Right hindlimb (tissue), 1 donor: ENCODE results near the gene MYBL2.
"Not testable (repeated sequence)": the region's sequence is repeated elsewhere in the genome, so short reads cannot be mapped to it uniquely, and the experiment has no call there.

Source experiments
- DNase-seq: peaks from one replicate; pipeline ENCODE4 v3.0.0-alpha.2; 2018

MYBL2 gene

DNA sequence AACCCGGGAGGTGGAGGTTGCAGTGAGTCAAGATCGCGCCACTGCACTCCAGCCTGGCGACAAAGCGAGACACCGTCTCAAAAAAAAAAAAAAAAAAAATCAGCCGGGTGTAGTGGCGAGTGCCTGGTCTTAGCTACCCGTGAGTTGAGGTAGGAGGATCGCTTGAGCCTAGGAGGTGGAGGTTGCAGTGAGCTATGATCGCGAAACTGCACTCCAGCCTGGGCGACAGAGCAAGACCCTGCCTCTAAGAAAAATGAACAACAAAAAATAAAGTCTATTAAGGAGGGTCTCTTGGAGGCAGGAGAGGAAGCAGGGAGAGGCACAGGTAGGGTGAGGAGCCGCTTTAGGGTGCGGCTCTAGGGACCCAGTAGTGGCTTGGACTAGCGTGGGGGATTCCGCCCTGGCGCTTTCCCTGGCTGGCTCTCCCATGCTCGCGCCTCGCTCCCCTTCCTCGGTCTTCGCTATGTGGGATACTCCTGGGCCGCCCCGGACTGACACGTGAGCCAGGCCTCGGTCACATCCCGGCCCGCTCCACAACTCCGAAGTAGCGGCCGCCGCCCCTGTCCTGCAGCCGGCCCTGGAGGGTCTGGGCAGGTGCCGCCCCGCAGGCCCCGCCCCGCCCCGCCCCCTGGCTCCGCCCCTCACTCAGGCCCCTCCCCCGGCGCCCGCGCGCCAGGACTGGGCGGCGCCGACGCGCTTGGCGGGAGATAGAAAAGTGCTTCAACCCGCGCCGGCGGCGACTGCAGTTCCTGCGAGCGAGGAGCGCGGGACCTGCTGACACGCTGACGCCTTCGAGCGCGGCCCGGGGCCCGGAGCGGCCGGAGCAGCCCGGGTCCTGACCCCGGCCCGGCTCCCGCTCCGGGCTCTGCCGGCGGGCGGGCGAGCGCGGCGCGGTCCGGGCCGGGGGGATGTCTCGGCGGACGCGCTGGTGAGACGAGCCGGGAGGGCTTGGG, at the start of gene MYBL2:
MYBL2 (plus strand) TSS at position 739 of the 953 bp plus-strand sequence; CDS start at position 909, 170 bp downstream.
- DNase-seq: peak; percentile 78

DNA sequence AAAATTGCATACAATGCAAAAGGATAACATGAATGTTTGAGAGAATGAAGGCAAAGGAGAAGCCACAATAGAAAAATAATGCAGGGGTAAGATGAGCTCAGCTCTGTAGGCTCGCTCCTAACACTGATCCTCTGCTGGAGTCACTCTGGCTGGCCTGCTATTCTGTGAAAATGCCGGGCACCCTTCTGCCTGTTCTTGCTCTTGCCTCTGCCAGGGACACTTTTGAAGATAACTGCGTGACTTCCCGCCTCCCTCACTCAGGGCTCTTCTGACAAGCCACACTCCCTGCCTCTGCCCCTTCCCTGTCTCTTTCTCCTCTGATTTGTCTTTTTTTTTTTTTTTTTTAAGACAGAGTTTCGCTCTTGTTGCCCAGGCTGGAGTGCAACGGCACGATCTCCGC, 35.3 kb upstream of the MYBL2 start:
- DNase-seq: no peak

DNA sequence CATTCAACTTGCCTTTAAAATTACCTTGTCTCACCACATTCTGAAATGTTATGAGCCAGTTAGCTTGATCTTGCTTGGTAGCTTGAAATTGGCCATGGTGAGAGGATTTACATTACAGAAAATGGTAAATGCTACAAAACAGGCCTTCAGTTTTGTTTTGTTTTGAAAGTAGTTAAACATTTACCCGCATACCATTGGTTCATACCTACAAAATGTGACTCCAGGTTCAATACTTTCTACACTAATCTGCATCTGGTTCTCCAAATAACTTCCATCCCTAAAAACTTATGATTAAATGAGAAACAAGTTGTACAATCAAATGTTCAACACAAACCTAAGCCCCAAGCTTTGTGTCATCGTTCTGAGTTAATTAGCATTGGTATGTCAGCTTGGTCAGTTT, 30.5 kb upstream of the MYBL2 start:
- no peak for DNase-seq

DNA sequence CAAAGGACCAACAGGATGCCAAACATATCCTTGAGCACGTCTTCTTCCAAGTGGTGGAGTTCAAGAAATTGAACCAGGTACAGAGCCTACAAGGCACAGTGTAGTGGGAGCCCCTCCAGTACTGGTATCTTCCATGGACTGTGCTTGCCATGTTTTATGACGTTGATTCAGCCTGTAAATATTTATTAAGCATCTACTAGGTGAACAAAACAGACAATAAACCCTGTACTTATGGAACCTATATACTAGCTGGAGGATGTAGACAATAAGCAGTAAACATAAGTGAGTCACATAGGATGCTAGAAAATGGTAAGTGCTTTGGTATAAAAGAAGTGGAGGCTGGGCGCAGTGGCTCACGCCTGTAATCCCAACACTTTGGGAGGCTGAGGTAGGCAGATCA, 24.4 kb upstream of the MYBL2 start:
- DNase-seq: no peak

DNA sequence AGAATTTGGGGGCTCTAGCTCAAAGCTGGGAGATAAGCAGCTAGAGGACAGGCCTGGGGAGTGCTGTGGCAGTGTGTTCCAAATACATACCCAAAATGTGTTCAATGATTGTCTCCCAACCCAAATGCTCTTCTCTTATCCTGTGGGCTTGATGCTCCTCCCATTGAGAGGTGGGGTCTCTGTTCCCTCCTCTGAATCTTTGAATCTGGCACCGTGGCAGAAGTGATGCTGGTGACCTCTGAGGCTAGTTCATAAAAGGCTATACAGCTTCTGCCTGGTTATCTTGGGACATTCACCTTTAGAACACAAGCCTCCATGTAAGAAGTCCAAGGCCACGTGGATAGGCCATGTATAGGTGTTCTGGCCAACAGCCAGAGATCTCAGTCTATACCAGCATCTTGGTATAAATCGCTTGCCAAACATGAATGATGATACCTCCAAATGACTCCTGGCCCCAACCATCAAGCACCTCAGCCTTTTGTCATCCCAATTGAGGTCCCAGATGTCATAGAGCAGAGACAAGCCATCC, 15.9 kb upstream of the MYBL2 start:
- DNase-seq: no peak

DNA sequence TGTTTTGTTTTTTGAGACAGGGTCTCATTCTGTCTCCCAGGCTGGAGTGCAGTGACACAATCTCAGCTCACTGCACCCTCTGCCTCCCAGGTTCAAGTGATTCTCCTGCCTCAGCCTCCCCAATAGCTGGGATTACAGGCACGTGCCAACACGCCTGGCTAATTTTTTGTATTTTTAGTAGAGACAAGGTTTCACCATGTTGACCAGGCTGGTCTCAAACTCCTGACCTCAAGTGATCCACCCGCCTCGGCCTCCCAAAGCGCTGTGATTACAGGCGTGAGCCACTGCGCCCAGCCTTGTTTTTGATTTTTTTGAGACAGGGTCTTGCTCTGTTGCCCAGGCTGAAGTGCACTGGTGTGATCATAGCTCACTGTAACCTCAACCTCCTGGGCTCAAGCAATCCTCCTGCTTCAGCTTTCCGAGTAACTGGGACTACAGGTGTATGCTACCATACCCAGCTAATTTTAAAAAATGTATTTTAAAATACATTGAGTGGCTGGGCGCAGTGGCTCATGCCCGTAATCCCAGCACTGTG, 15.2 kb upstream of the MYBL2 start:
- not testable (repeated sequence) for DNase-seq

DNA sequence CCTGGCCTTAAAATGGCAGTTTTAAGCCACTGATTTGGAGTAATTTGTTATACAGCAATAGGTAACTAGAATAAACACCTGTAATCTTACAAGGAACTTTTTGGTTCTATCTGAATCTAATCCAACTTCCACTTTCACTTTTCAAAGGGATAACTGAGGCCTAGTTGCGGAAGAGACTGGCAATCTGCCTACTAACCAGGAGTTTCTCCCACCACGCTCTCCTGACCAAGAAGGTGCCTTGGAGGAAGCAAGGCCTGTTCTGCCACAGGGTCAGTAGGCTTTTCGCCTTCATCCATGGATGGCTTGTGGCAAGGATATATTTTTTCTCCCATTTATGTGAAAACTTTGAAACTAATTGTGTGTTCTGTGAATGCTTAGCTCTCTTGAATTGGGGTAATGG, 12.9 kb upstream of the MYBL2 start:
- DNase-seq: no peak

DNA sequence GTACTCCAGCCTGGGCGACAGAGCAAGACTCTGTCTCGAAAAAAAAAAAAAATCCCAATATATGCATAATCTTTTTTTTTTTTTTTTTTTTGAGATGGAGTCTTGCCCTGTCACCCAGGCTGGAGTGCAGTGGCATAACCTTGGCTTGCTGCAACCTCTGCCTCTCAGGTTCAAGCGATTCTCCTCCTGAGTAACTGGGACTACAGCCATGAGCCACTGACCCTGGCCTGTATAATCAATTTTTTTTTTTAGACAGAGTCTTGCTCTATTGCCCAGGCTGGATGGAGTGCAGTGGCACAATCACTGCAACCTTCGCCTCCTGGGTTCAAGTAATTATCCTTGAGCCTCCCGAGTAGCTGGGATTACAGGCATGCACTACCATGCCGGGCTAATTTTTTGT, 11.7 kb upstream of the MYBL2 start:
- DNase-seq: not testable (repeated sequence)

DNA sequence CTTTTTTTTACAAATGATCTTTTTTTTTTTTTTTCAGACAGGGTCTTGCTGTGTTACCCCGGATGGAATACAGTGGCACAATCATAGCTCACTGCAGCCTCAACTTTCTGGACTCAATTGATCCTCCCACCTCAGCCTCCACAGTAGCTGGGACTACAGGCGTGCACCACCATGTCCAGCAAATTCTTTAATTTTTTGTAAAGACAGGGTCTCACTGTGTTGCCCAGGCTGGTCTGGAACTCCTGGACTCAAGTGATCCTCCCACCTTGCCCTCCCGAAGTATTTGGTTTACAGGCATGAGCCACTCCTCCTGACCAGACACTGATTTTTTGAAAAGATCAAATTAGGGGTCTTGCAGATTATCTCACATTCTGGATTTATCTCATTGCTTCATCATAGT, 11.0 kb upstream of the MYBL2 start:
- DNase-seq: no peak

DNA sequence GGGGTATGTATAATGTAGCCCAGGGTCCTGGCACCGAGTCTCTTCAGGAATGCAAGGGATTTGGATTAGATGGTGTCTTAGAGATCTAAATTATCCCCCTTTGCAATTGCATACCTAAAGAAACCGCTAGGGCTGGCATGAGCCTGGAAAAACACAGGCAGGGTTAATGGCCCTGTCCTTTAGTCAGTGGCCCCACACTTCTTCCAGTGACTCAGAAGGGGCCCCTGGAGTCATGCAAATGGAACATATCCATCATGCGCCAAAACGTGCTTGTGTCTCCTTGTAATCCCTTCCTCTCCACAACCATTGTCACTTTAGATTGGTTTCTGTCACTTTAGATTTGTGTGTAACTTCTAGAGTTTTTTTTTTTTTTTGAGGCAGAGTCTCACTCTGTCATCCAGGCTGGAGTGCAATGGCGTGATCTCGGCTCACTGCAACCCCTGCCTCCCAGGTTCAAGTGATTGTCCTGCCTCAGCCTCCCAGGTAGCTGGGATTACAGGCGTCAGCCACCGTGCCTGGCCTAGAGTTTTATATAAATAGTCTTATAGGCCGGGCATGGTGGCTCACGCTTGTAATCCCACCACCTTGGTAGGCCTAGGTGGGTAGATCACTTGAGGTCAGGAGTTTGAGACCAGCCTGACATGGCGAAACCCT, 8.7 kb upstream of the MYBL2 start:
- no peak for DNase-seq

DNA sequence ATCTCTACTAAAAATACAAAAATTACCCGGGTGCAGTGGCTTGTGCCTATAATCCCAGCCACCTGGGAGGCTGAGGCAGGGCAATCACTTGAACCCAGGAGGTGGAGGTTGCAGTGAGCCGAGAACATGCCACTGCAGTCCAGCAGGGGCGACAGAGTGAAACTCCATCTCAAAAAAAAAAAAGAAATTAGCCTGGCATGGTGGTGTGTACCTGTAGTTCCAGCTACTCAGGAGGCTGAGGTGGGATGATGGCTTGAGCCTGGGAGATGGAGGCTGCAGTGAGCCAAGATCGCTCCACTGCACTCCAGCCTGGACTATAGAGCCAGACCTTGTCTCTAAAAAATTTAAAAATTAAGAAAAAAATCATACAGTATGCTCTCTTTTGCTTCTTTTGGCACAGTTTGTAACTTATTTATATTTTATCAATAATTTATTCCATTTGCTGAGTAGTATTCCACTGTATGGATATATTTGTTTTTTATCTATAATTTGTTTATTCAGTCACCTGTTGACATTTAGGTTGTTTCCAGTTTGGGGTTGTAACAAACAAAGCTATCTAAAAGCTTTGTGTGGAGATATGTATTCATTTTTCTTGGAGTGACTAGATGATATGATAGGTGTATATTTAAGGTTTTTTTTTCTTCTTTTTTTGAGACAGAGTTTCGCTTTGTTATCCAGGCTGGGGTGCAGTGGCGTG, 8.0 kb upstream of the MYBL2 start:
- no peak for DNase-seq

DNA sequence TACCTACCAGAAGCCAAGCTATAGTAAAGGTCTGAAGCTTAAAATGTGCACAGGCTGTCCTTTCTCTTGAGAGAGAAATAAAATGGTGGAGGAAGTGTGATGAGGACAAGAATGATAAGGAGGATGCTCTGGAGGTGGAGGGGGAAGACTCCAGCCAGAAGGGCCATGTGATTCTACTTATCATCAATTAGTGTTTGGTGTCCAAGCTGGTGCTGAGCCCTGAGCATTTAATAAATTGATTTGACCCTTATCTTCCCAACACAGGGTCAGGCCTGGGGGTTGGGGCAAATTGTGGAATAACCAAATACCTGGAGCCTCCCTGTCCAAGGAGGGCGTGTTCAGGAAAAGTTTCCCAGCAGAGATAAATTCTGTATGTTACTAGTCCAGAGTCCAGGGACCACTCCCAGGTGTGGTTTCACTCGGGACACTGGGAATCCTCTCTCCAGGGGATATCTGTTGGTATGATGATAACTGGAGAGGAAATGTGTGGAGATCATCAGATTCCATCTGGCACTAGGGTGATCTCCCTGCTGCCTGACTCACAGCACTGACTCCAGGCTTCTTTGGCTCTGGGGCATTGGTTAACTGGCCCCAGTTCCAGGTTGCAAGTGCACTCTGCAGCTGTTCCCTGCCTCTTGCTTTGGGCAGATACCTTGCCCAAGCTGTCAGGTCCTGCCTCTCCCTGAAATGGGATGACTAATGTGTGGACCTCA, 3.8 kb upstream of the MYBL2 start:
- DNase-seq: no peak

DNA sequence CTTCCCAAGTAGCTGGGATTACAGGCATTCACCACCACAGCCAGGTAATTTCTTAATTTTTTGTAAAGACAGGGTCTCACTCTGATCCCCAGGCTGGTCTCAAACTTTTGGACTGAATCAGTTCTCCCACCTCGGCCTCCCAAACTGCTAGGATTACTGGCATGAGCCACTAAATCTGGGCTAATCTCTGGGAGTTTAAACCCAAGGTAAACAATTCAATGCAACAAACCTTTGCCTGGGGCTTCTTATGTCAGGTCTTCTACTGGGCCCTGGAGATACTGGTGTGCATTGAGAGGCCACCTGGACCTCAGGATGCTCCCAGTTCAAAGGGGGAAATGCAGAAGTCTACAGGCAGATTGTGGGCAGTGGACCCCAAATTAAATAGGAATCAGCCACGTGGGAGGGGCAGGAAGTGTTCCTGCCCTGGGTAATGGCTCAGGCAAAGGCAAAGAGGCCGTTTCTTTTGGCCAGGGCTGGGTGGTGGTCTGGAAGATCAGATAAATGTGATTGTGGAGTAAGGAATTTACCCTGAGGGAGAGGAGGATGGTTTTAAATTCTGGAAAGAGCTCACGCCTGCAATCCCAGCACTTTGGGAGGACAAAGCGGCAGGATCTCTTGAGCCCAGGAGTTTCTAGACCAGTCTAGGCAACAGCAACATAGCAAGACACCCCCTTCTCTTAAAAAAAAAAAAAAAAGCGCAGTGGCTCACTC, 1.3 kb upstream of the MYBL2 start:
- DNase-seq: no peak

DNA sequence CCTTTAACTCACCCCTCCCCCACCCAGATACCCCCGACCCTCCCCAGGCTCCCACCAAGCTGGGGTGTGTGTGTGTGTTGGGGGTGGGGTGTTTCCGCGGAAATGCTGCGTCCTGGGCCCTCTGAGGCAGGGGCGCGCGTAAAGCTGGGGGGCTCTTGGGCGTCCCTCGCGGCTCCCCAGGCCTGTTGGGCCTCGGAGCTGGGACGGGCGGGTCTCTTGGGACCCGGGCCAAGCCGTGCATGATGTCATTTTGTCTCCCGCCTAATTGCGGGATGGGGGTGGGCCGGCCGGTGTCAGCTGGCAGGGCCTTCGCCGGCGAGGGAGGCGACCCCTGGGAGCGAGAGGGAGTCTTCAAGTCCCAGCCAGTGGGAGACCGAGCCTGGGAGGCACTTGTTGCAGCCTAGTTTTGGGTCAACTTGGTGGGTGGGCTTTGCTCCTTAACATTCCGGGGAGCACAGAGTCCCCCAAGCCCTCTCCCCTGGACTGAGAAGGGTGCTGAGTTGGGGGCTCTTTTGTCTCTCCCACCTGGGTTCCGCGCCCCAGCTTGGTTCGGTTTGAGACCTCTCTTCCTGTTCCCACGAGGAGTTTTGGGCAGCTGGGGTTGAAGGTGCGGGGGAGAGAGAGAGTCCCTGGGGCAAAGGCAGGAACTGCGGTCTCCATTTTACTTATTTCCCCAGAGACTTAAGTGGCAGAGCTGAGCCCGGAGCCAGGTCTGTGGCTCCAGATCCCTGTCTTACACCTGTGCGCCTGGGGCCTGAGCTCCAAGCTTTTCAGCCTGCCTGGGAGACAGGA, 623 bp downstream of the MYBL2 start:
- peak; percentile 46 for DNase-seq

DNA sequence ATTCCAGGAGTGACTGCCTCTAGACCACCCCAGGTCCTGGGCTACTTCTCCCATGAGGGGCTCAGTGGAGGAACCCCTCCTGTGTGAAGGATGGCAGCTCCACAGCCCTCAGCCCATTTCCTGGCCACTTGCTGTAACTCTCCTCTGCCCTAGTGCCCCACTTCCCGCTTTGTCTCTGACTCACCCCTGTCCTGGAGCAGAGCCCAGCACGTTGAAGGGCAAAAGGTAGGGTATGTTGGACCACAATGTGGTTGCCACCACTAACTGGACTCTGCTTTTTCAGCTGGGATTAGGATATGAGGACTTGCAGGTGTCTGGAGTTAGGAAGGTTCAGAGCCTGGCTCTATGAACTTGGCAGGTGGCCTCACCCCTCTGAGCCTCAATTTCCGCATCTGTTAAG, 2.4 kb downstream of the MYBL2 start:
- DNase-seq: no peak

DNA sequence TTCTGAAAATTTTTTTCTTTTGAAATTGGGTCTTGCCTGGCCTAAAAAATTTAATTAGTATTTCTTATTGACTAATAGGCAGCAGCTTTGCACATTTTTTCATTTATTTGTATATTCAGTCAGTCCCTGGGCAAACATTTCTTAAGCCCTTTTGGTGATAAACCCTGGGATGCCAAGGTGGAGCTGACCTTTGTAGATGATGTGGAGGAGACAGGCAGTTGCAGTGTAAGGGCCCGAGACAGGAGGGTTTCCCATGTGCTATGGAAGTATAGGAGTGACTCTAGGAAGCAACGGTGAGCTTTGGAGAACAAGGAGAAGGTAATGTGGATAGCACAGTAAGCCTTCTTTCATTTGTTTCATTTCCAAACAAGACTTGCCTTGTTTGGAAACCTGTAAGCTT, 3.5 kb downstream of the MYBL2 start:
- DNase-seq: no peak

DNA sequence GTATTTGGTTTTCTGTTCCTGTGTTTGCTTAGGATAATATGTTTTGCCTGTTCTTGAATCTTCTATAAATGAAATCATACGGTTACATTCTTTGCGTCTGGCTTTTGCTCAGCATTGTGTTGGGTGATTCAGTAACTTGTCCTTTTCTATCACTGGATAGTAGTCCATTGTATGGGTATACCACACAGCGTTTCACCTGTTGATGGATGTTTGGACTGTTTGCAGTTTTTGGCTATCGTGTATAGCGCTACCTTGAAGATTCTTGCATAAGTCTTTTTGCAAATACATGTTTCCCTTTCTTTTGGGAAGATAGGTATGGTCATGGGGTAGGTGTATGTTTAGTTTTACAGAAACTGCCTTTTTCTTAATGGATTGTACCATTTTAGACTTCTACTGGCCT, 9.5 kb downstream of the MYBL2 start:
- DNase-seq: no peak

DNA sequence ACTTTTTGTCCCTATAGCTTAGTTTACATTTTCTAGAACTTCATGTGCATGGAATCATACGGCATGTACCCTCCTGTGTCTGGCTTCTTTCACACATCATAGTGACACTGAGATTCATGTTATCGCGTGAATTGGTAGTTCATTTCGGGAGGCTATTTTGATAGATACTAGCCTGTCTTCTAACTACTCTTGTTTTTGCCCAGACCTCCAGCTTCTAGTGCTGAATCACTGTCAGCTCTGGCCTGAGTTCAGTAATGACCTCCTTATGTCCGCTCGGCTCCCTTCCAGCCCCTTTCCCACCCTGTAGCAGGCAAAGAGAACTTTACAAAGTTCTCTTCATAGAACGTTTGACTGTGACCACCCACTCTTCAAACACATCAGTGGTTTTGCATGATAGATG, 14.1 kb downstream of the MYBL2 start:
- no peak for DNase-seq

DNA sequence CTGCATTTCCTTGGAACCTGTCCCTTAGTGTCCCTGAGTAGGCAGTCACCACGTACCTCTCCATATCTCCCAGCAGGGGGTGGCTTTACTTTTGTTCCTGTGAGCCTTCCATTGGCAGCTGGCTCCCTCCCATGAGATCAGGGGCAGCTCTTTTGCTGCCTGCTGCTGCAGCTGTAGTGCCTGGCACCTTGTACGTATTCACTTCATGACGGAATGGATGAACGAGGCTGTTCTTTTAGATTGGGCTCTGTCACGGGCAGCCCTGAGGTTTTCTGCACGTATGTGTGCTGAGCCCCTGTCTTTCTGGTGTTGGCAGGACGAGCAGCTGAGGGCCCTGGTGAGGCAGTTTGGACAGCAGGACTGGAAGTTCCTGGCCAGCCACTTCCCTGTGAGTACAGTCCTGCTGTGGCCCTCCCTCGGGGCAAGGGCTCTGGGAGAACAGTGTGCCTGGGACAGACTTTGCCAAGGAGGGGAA, 14.6 kb downstream of the MYBL2 start:
- DNase-seq: no peak

DNA sequence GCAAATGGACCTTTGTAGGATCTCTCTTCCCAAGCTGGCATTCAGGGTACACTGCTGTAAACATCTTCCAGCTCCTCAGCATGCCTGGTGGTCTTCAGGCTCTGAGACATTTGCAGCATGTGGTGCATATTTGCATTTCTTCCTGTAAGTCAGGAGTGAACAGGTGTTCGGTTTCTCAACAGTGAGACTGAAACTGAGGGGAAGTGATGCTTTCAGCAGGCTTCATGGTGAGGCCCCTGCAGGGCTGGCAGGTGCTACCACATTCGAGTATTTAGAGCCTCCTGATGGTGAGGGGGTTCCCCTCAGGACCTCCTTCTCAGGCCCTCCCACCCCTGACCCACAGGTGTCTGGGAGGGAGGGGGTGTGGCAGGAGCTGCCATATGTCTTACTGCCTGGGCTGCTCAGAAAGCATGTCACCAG, 15.1 kb downstream of the MYBL2 start:
- no peak for DNase-seq

DNA sequence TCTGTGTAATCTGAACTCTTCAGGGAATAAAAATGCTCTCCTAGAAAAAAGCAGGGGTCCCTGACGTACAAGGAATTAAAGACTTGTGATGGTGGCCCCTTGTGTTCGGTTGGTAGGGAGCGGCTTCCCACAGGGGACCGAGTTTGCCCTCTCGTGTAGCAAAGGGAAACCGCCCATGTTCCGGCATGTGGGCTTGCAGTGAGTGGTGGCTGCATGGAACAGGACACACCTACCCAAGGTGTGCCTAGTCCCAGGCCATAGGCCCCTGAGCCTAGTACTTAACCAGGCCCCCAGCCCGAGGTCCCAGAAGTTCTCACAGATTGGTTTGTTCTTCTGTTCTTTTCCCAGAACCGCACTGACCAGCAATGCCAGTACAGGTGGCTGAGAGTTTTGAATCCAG, 15.5 kb downstream of the MYBL2 start:
- DNase-seq: no peak
